IMR-90 (cell line): ENCODE data around the gene SPNS1. TPM values are rescaled to one million over a fixed set of nuclear protein-coding genes. Genes with fewer than 3 reads are reported as not detected.

Source experiments
- ATAC-seq: fragments of 200-7000 bp; cut with Tn5 transposase; 2 replicates; pipeline ENCODE4 v1.9.1; 2020; ENCODE audit warnings: low read depth, mild to moderate bottlenecking, moderate library complexity
- BruUV-seq: library from RNA; stranded (reverse); fragments of 400-500 nt; replicated peaks from 2 replicates; lab custom pipeline; 2021; lab: Mats Ljungman, UMichigan
- CTCF ChIA-PET: fragments of 300-600 bp; formaldehyde crosslinking; extraction: SDS; loops from one replicate; lab custom pipeline; 2021; ENCODE audit warnings: antibody characterized with exemption; lab: Yijun Ruan, JAX
- POLR2A ChIA-PET: fragments of 300-600 bp; sonication (Branson Sonifier 250); formaldehyde crosslinking; loops from one replicate; lab custom pipeline; 2022; ENCODE audit warnings: antibody characterized with exemption; ENCODE audit not compliant: unreplicated experiment; lab: Charles Lee
- DNase-seq: peaks from one replicate; pipeline ENCODE4 v3.0.0; 2013
- H2AFZ ChIP-seq: replicated peaks from 2 replicates; pipeline ENCODE3; 2013; ENCODE audit warnings: low read length, mild to moderate bottlenecking; ENCODE audit not compliant: poor library complexity
- H2AK5ac ChIP-seq: 2 replicates; pipeline ENCODE4 v1.6.1; 2013; ENCODE audit warnings: low read depth, low read length, inconsistent platforms
- H2AK9ac ChIP-seq: replicated peaks from 2 replicates; pipeline ENCODE3; 2013; ENCODE audit warnings: mild to moderate bottlenecking, low read depth, low read length, moderate library complexity; ENCODE audit not compliant: poor library complexity
- H2BK120ac ChIP-seq: 2 replicates; pipeline ENCODE4 v1.6.1; 2013; ENCODE audit warnings: low read depth, low read length, inconsistent platforms
- H2BK15ac ChIP-seq: 3 replicates; pipeline ENCODE4 v1.6.1; 2013; ENCODE audit warnings: low read depth, low read length, inconsistent platforms
- H2BK20ac ChIP-seq: 2 replicates; pipeline ENCODE4 v1.6.1; 2013; ENCODE audit warnings: low read depth, mild to moderate bottlenecking, inconsistent platforms, low read length, moderate library complexity
- H2BK5ac ChIP-seq: 2 replicates; pipeline ENCODE4 v1.6.1; 2013; ENCODE audit warnings: mild to moderate bottlenecking, low read depth, low read length, inconsistent platforms; ENCODE audit not compliant: poor library complexity, severe bottlenecking
- H3K14ac ChIP-seq: replicated peaks from 2 replicates; pipeline ENCODE4 v1.6.1; 2013; ENCODE audit warnings: low read depth, low read length, inconsistent platforms
- H3K18ac ChIP-seq: 2 replicates; pipeline ENCODE4 v1.6.1; 2013; ENCODE audit warnings: low read depth, low read length, control low read depth
- H3K23ac ChIP-seq: 2 replicates; pipeline ENCODE4 v1.6.1; 2013; ENCODE audit warnings: low read depth, low read length, inconsistent platforms
- H3K27ac ChIP-seq: 2 replicates; pipeline ENCODE4 v1.5.1; 2013; ENCODE audit warnings: mild to moderate bottlenecking, control low read depth, low read length; ENCODE audit not compliant: insufficient read depth
- H3K27me3 ChIP-seq: 2 replicates; pipeline ENCODE4 v1.6.1; 2013; ENCODE audit warnings: low read length; ENCODE audit not compliant: control insufficient read depth, insufficient read depth
- H3K36me3 ChIP-seq: 2 replicates; pipeline ENCODE4 v1.6.1; 2013; ENCODE audit warnings: low read length, mixed read lengths; ENCODE audit not compliant: control insufficient read depth, insufficient read depth
- H3K4ac ChIP-seq: 2 replicates; pipeline ENCODE4 v1.6.1; 2013; ENCODE audit warnings: low read depth, low read length, inconsistent platforms
- H3K4me1 ChIP-seq: 2 replicates; pipeline ENCODE4 v1.6.1; 2013; ENCODE audit warnings: low read length, mixed read lengths; ENCODE audit not compliant: control insufficient read depth, insufficient read depth
- H3K4me2 ChIP-seq: 2 replicates; pipeline ENCODE4 v1.6.1; 2013; ENCODE audit warnings: low read depth, mild to moderate bottlenecking, control low read depth, low read length, moderate library complexity
- H3K4me3 ChIP-seq: 2 replicates; pipeline ENCODE4 v1.5.1; 2013; ENCODE audit warnings: low read depth, mild to moderate bottlenecking, control low read depth, low read length, moderate library complexity; ENCODE audit not compliant: insufficient read depth
- H3K56ac ChIP-seq: 2 replicates; pipeline ENCODE4 v1.6.1; 2013; ENCODE audit warnings: low read length, inconsistent platforms; ENCODE audit not compliant: insufficient read depth; ENCODE audit errors: extremely low read depth
- H3K79me1 ChIP-seq, 2 experiments: 2 replicates each; pipeline ENCODE4 v1.6.1; 2013; ENCODE audit warnings: low read length in 2 of 2, inconsistent platforms in 1 of 2, low read depth in 1 of 2
- H3K9ac ChIP-seq: 2 replicates; pipeline ENCODE4 v1.6.1; 2013; ENCODE audit warnings: low read depth, low read length, control low read depth
- H3K9me1 ChIP-seq: 2 replicates; pipeline ENCODE4 v1.6.1; 2013; ENCODE audit warnings: low read length, inconsistent platforms; ENCODE audit not compliant: insufficient read depth
- H3K9me3 ChIP-seq: 2 replicates; pipeline ENCODE4 v1.6.1; 2013; ENCODE audit warnings: low read length; ENCODE audit not compliant: control insufficient read depth, insufficient read depth
- H4K20me1 ChIP-seq: 2 replicates; pipeline ENCODE4 v1.6.1; 2013; ENCODE audit warnings: low read length, inconsistent platforms; ENCODE audit not compliant: insufficient read depth
- H4K5ac ChIP-seq: 2 replicates; pipeline ENCODE4 v1.6.1; 2013; ENCODE audit warnings: mild to moderate bottlenecking, low read depth, low read length, control low read depth
- H4K8ac ChIP-seq, 2 experiments: 2 replicates each; pipeline ENCODE4 v1.6.1; 2013; ENCODE audit warnings: low read depth in 2 of 2, low read length in 2 of 2, control low read depth in 1 of 2, inconsistent platforms in 1 of 2
- H4K91ac ChIP-seq: 2 replicates; pipeline ENCODE4 v1.6.1; 2013; ENCODE audit warnings: low read depth, low read length, inconsistent platforms; ENCODE audit not compliant: insufficient read depth
- BHLHE40 ChIP-seq: fragments of 150-350 bp; IDR thresholded peaks from 2 replicates; pipeline ENCODE4 v1.6.1; 2016; ENCODE audit warnings: mild to moderate bottlenecking, low read depth, low read length
- CEBPB ChIP-seq: IDR thresholded peaks from 2 replicates; pipeline ENCODE4 v1.6.1; 2012; ENCODE audit warnings: low read depth, low read length, improper control_type of control experiment
- CHD1 ChIP-seq: IDR thresholded peaks from 2 replicates; pipeline ENCODE4 v1.6.1; 2012; ENCODE audit warnings: low read depth, low read length, improper control_type of control experiment
- CTCF ChIP-seq: conservative IDR thresholded peaks from 2 replicates; pipeline ENCODE4 v1.5.1; 2012; ENCODE audit warnings: mild to moderate bottlenecking, low read depth, low read length, improper control_type of control experiment
- ELK1 ChIP-seq: fragments of 150-350 bp; IDR thresholded peaks from 2 replicates; pipeline ENCODE4 v1.6.1; 2016; ENCODE audit warnings: low read depth, mild to moderate bottlenecking, low read length, moderate library complexity, borderline replicate concordance
- FOS ChIP-seq: fragments of 150-350 bp; IDR thresholded peaks from 2 replicates; pipeline ENCODE4 v1.6.1; 2016; ENCODE audit warnings: low read depth, low read length
- MAFK ChIP-seq: IDR thresholded peaks from 2 replicates; pipeline ENCODE4 v1.6.1; 2012; ENCODE audit warnings: low read depth, low read length, improper control_type of control experiment
- MAZ ChIP-seq: IDR thresholded peaks from 2 replicates; pipeline ENCODE4 v1.6.1; 2012; ENCODE audit warnings: low read depth, mild to moderate bottlenecking, low read length, improper control_type of control experiment, moderate library complexity, borderline replicate concordance
- MXI1 ChIP-seq: IDR thresholded peaks from 2 replicates; pipeline ENCODE4 v1.6.1; 2012; ENCODE audit warnings: low read depth, mild to moderate bottlenecking, low read length, moderate library complexity, borderline replicate concordance
- NFE2L2 ChIP-seq: fragments of 150-350 bp; IDR thresholded peaks from 2 replicates; pipeline ENCODE4 v1.6.1; 2016; ENCODE audit warnings: low read depth, mild to moderate bottlenecking, low read length
- POLR2A ChIP-seq: IDR thresholded peaks from 2 replicates; pipeline ENCODE4 v1.6.1; 2012; ENCODE audit warnings: mild to moderate bottlenecking, low read depth, low read length
- RCOR1 ChIP-seq: IDR thresholded peaks from 2 replicates; pipeline ENCODE4 v1.6.1; 2012; ENCODE audit warnings: mild to moderate bottlenecking, low read length, improper control_type of control experiment; ENCODE audit not compliant: insufficient replicate concordance
- RFX5 ChIP-seq: IDR thresholded peaks from 2 replicates; pipeline ENCODE4 v1.8.0; 2012; ENCODE audit warnings: low read depth, mild to moderate bottlenecking, low read length, moderate library complexity
- SMC3 ChIP-seq: fragments of 150-350 bp; IDR thresholded peaks from 2 replicates; pipeline ENCODE4 v1.6.1; 2016; ENCODE audit warnings: low read depth, mild to moderate bottlenecking, antibody characterized with exemption, low read length, moderate library complexity
- USF2 ChIP-seq: fragments of 150-350 bp; IDR thresholded peaks from 2 replicates; pipeline ENCODE4 v1.6.1; 2017; ENCODE audit warnings: mild to moderate bottlenecking, antibody characterized with exemption, low read length, low read depth
- WGBS, 2 experiments: methylation state at CpG; one replicate each; pipeline versions ENCODE4 v1.1.5 to v1.1.7; 2013; ENCODE audit warnings: missing lambda C conversion rate in 2 of 2; ENCODE audit not compliant: insufficient read length in 1 of 2; ENCODE audit errors: extremely low coverage in 2 of 2; 5-methylcytosine and 5-hydroxymethylcytosine counted together
- dilution Hi-C: fragments of 300-500 bp; cut with HindIII; formaldehyde crosslinking; loops from one replicate; pipeline ENCODE4 v1.14.3; 2018; ENCODE audit warnings: low sequenced_read_pairs; ENCODE audit not compliant: unreplicated experiment
- in situ Hi-C: fragments of 300-500 bp; cut with MboI; formaldehyde crosslinking; loops from 3 replicates; pipeline ENCODE4 v1.14.3; 2019; ENCODE audit warnings: low sequenced_read_pairs, inconsistent platforms, mixed read lengths
- intact Hi-C: fragments of 100-400 bp; cut with micrococcal nuclease; formaldehyde crosslinking; loops from 2 replicates; pipeline ENCODE4 v1.10.0; 2022
- polyA plus RNA-seq, 3 experiments: library from polyadenylated mRNA; depleted of rRNA; stranded (reverse); fragments of >200 nt; gene quantifications; 2 replicates each; pipeline ENCODE4 v1.2.3, GENCODE V29; 2012; ENCODE audit warnings: low replicate concordance in 1 of 3
- total RNA-seq: library from RNA; depleted of rRNA; stranded (reverse); fragments of >200 nt; gene quantifications from 2 replicates; pipeline ENCODE4 v1.2.3, GENCODE V29; 2012

Gene SPNS1
- total and polyA plus RNA-seq, 2 of the 4 experiments (the other 2 are of a cell fraction): 4.7 to 37.3 TPM

- in situ Hi-C loops: no loop called here
- WGBS, 2 experiments: no CpG with 5 or more reads among the region's 8 CpGs
- no peak for TF ChIP-seq ELK1
- no peak for TF ChIP-seq USF2
- no peak for TF ChIP-seq RCOR1
- TF ChIP-seq SMC3: no peak
- TF ChIP-seq FOS: no peak
- no peak for TF ChIP-seq NFE2L2
- no peak for TF ChIP-seq POLR2A
- TF ChIP-seq MXI1: no peak
- no peak for TF ChIP-seq CEBPB
- no peak for TF ChIP-seq CTCF
- no peak for TF ChIP-seq BHLHE40
- TF ChIP-seq RFX5: no peak
- TF ChIP-seq MAZ: no peak
- TF ChIP-seq MAFK: no peak
- TF ChIP-seq CHD1: no peak
These were observed 55.7 kb downstream of the SPNS1 start for GRCh38 chr16:29030086-29030840.

More at GRCh38 chr16:29030086-29030840, 55.7 kb downstream of the SPNS1 start:
- H4K5ac ChIP-seq: no peak overlapping the region
- no peaks in the 10 kb centered on the region for H3K79me1 ChIP-seq
- no peak overlapping the region for H2AK9ac ChIP-seq
- peaks cover 3% of the 10 kb centered on the region; the same call in 1 of the 2 replicates for H3K9me1 ChIP-seq
- intact Hi-C loops (no loop called here), dilution Hi-C loops (no loop called here)
- no peak overlapping the region for H3K14ac ChIP-seq
- no peak overlapping the region for H3K4me3 ChIP-seq
- no peaks in the 10 kb centered on the region for H3K9me3 ChIP-seq
- no peaks in the 10 kb centered on the region for H3K36me3 ChIP-seq
- H3K9ac ChIP-seq: no peak overlapping the region
- ATAC-seq (no peak), DNase-seq (no peak)
- H4K8ac ChIP-seq: no peak overlapping the region; a peak in 1 of 4 replicates
- peak overlapping the region; percentile 58; the same call in 1 of the 2 replicates for H2AK5ac ChIP-seq
- no peak overlapping the region for H4K91ac ChIP-seq
- H2AFZ ChIP-seq: no peak overlapping the region
- peak overlapping the region; percentile 62; the same call in 1 of the 3 replicates for H2BK15ac ChIP-seq
- H3K27me3 ChIP-seq: no peaks in the 10 kb centered on the region
- H3K4me2 ChIP-seq: no peak overlapping the region
- H2BK120ac ChIP-seq: 0 out of 2 replicates have a peak overlapping the region, but pooled peaks have one; percentile 1
- H3K4me1 ChIP-seq: peaks cover 10% of the 10 kb centered on the region
- no peak overlapping the region for H3K56ac ChIP-seq
- no TSS peak for BruUV-seq
- no peak overlapping the region for H3K18ac ChIP-seq
- H2BK5ac ChIP-seq: no peak overlapping the region
- H3K23ac ChIP-seq: no peak overlapping the region
- H2BK20ac ChIP-seq: peak overlapping the region; percentile 3; the same call in 1 of the 2 replicates
- no peak overlapping the region for H3K27ac ChIP-seq
- no peaks in the 10 kb centered on the region for H4K20me1 ChIP-seq
- POLR2A ChIA-PET: no interaction called here
- H3K4ac ChIP-seq: no peak overlapping the region
- CTCF ChIA-PET: interaction anchor here (1.5 kb wide), 1 partner anchor 10 kb away, joined by 4 read pairs; no protein-coding TSS in a partner anchor
